Gastroesophageal sphincter (tissue), 4 donors: ENCODE results near the gene SMARCE1. TPM values are rescaled to one million over a fixed set of nuclear protein-coding genes. Genes with fewer than 3 reads are reported as not detected.
A peak's percentile ranks its signal among the peaks of the same experiment; 100 is the strongest.

Experiments
- ATAC-seq: fragments of 150-250 bp; one replicate; pipeline ENCODE4 v1.9.1; 2016; ENCODE audit warnings: mild to moderate bottlenecking, moderate library complexity
- H3K27ac ChIP-seq, 4 donors: fragments of 200-600 bp; sonication (generic) in 3 of 4; 1 replicate in 3 of 4; 2 replicates in 1 of 4; pipeline ENCODE4 v1.5.1; 2016 to 2019
- H3K27me3 ChIP-seq: fragments of 200-600 bp; sonication (generic); one replicate; pipeline ENCODE4 v1.5.1; 2019
- H3K36me3 ChIP-seq, 2 donors: fragments of 200-600 bp; sonication (generic); one replicate each; pipeline ENCODE4 v1.5.1; 2019; ENCODE audit warnings: control low read depth in 1 of 2
- H3K4me1 ChIP-seq, 3 donors: fragments of 200-600 bp; sonication (generic); 1 replicate in 2 of 3; 2 replicates in 1 of 3; pipeline ENCODE4 v1.5.1; 2016 to 2019; ENCODE audit warnings: control low read depth in 2 of 3
- H3K4me3 ChIP-seq, 2 donors: fragments of 200-600 bp; sonication (generic); one replicate each; pipeline ENCODE4 v1.5.1; 2019; ENCODE audit warnings: mild to moderate bottlenecking in 1 of 2, moderate library complexity in 1 of 2
- H3K9me3 ChIP-seq, 3 donors: fragments of 200-600 bp; sonication (generic); one replicate each; pipeline ENCODE4 v1.5.1; 2017 to 2019; ENCODE audit warnings: control low read depth in 2 of 3
- CTCF ChIP-seq, 4 experiments: fragments of 200-600 bp in 2 of 4; fragments of 450-650 bp in 2 of 4; sonication (generic) in 1 of 4; IDR thresholded peaks; one replicate each; pipeline ENCODE4 v1.5.1; 2017 to 2019; ENCODE audit warnings: antibody characterized with exemption in 4 of 4, mild to moderate bottlenecking in 2 of 4, moderate library complexity in 2 of 4
- EP300 ChIP-seq: sonication (generic); formaldehyde crosslinking; IDR thresholded peaks from one replicate; pipeline ENCODE4 v1.6.1; 2017; ENCODE audit warnings: antibody characterized with exemption, mild to moderate bottlenecking
- POLR2A ChIP-seq, 2 donors: fragments of 450-650 bp; IDR thresholded peaks; one replicate each; pipeline ENCODE4 v1.6.1; 2017; ENCODE audit warnings: antibody characterized with exemption in 2 of 2, mild to moderate bottlenecking in 2 of 2, moderate library complexity in 1 of 2
- POLR2AphosphoS5 ChIP-seq: sonication (generic); formaldehyde crosslinking; IDR thresholded peaks from one replicate; pipeline ENCODE4 v1.6.1; 2017; ENCODE audit warnings: antibody characterized with exemption
- WGBS, 2 donors: methylation state at CpG; one replicate each; pipeline ENCODE4 v1.1.5; 2018; ENCODE audit warnings: low coverage in 1 of 2; 5-methylcytosine and 5-hydroxymethylcytosine counted together
- total RNA-seq, 4 donors: library from RNA; depleted of rRNA; stranded (reverse); fragments of >200 nt; gene quantifications; one replicate each; pipeline ENCODE4 v1.1.0, GENCODE V29; 2016

SMARCE1 gene
- total RNA-seq, 4 donors from 2014 or later, result 102 to 131 (median 109) TPM

- H3K9me3 ChIP-seq, result no peaks in the 10 kb centered on the region
- H3K36me3 ChIP-seq, result no peaks in the 10 kb centered on the region
- no peak for ATAC-seq
- H3K27ac ChIP-seq, result peak overlapping the region in 3 of 4 donors; percentile 48 to 61 (median 59)
- H3K4me3 ChIP-seq, result no peak overlapping the region
- H3K4me1 ChIP-seq, result peaks cover 0 to 37% (median 0%) of the 10 kb centered on the region in 3 donors
- H3K27me3 ChIP-seq, result peaks cover 31% of the 10 kb centered on the region
- 36 to 37% methylated on average over 4 to 5 of the region's 8 CpGs for WGBS, 2 donors
- TF ChIP-seq EP300 (no peak), POLR2AphosphoS5 (no peak), POLR2A (IDR thresholded peaks at IDR 0.05) (no peak), CTCF (IDR thresholded peaks at IDR 0.05) (no peak)
Measured at GRCh38 chr17:40621578-40621977, 26.0 kb downstream of the SMARCE1 start.

- Histone ChIP-seq H3K4me1 (peaks cover 0 to 37% (median 0%) of the 10 kb centered on the region in 3 donors), H3K36me3 (no peaks in the 10 kb centered on the region), H3K27ac (peak overlapping the region in 3 of 4 donors; percentile 48 to 61 (median 59)), H3K27me3 (peaks cover 36% of the 10 kb centered on the region), H3K9me3 (no peaks in the 10 kb centered on the region), H3K4me3 (no peak overlapping the region)
- TF ChIP-seq CTCF (IDR thresholded peaks at IDR 0.05) (no peak), POLR2A (IDR thresholded peaks at IDR 0.05) (no peak), POLR2AphosphoS5 (no peak), EP300 (no peak)
- WGBS, 2 donors, result 82 to 94% methylated on average over 3 to 4 of the region's 6 CpGs
- ATAC-seq, result no peak
Measured at GRCh38 chr17:40621019-40621418, 26.6 kb downstream of the SMARCE1 start.

- ATAC-seq, result no peak
- peak overlapping the region in 2 of 4 donors; percentile 19 to 59 for H3K27ac ChIP-seq
- no peak overlapping the region for H3K4me3 ChIP-seq
- peaks cover 54% of the 10 kb centered on the region for H3K27me3 ChIP-seq
- peaks cover 0 to 45% (median 0%) of the 10 kb centered on the region in 3 donors for H3K4me1 ChIP-seq
- no peaks in the 10 kb centered on the region for H3K36me3 ChIP-seq
- 58 to 83% methylated on average over 10 to 14 of the region's 16 CpGs for WGBS, 2 donors
- TF ChIP-seq EP300, result no peak
- no peaks in the 10 kb centered on the region for H3K9me3 ChIP-seq
Measured at GRCh38 chr17:40618754-40619625, 28.6 kb downstream of the SMARCE1 start.

- no peak for TF ChIP-seq POLR2A (IDR thresholded peaks at IDR 0.05)
- no peak for TF ChIP-seq POLR2AphosphoS5
- no peak for TF ChIP-seq EP300
- TF ChIP-seq CTCF (IDR thresholded peaks at IDR 0.05), result no peak
- Histone ChIP-seq H3K9me3 (no peaks in the 10 kb centered on the region), H3K4me1 (peaks cover 0 to 45% (median 0%) of the 10 kb centered on the region in 3 donors), H3K36me3 (no peaks in the 10 kb centered on the region), H3K27ac (peak overlapping the region in 3 of 4 donors; percentile 46 to 56 (median 54)), H3K4me3 (no peak overlapping the region), H3K27me3 (peaks cover 63% of the 10 kb centered on the region)
- peak; percentile 66 for ATAC-seq
- WGBS, 2 donors, result 0 to 59% methylated on average over 1 to 11 of the region's 11 CpGs
Measured at GRCh38 chr17:40617678-40618240, 29.9 kb downstream of the SMARCE1 start.

- H3K4me1 ChIP-seq, result peaks cover 0 to 38% (median 0%) of the 10 kb centered on the region in 3 donors
- H3K36me3 ChIP-seq, result no peaks in the 10 kb centered on the region
- WGBS, 2 donors, result 90 to 94% methylated on average over 2 to 3 of the region's 3 CpGs
- H3K9me3 ChIP-seq, result no peaks in the 10 kb centered on the region
- H3K27me3 ChIP-seq, result peaks cover 63% of the 10 kb centered on the region
- peak overlapping the region in 1 of 4 donors; percentile 54 for H3K27ac ChIP-seq
- no peak for ATAC-seq
- TF ChIP-seq POLR2A (IDR thresholded peaks at IDR 0.05), result no peak
- no peak for TF ChIP-seq EP300
- TF ChIP-seq CTCF (IDR thresholded peaks at IDR 0.05), result no peak
- no peak for TF ChIP-seq POLR2AphosphoS5
- H3K4me3 ChIP-seq, result no peak overlapping the region
Measured at GRCh38 chr17:40616592-40616991, 31.0 kb downstream of the SMARCE1 start.
